HG02623 (cell line): ENCODE measurements around the gene DNAJB12.
"Not testable (repeated sequence)": the region's sequence is repeated elsewhere in the genome, so short reads cannot be mapped to it uniquely, and the experiment has no call there.

Source experiments
- ATAC-seq: cut with Tn5 transposase; IDR thresholded peaks from one replicate; pipeline ENCODE4 v1.9.1; 2021; ENCODE audit warnings: moderate library complexity; ENCODE audit not compliant: unreplicated experiment

Gene DNAJB12

GRCh38 chr10:72331575-72332422 lies 22.9 kb downstream of the DNAJB12 start:
- ATAC-seq, result peak; percentile 43

- no peak for ATAC-seq
Measured at GRCh38 chr10:72330069-72330426, 24.7 kb downstream of the DNAJB12 start.

- ATAC-seq, result no peak
Measured at GRCh38 chr10:72329290-72330068, 25.2 kb downstream of the DNAJB12 start.

GRCh38 chr10:72328829-72329204 lies 25.9 kb downstream of the DNAJB12 start:
- ATAC-seq, result no peak

GRCh38 chr10:72328045-72328828 lies 26.5 kb downstream of the DNAJB12 start:
- ATAC-seq, result no peak

- ATAC-seq, result not testable (repeated sequence)
Measured at GRCh38 chr10:72326665-72327603, 27.8 kb downstream of the DNAJB12 start.

- ATAC-seq, result not testable (repeated sequence)
Measured at GRCh38 chr10:72325243-72326175, 29.2 kb downstream of the DNAJB12 start.

- no peak for ATAC-seq
Measured at GRCh38 chr10:72323771-72324191, 30.9 kb downstream of the DNAJB12 start.

- ATAC-seq, result no peak
Measured at GRCh38 chr10:72323108-72323749, 31.5 kb downstream of the DNAJB12 start.

GRCh38 chr10:72322280-72323058 lies 32.2 kb downstream of the DNAJB12 start:
- ATAC-seq, result no peak

GRCh38 chr10:72322030-72322279 lies 32.8 kb downstream of the DNAJB12 start:
- no peak for ATAC-seq

- ATAC-seq, result no peak
Measured at GRCh38 chr10:72321248-72322029, 33.3 kb downstream of the DNAJB12 start.

- peak; percentile 54 for ATAC-seq
Measured at GRCh38 chr10:72320676-72321247, 34.0 kb downstream of the DNAJB12 start.

- ATAC-seq, result peak; percentile 52
Measured at GRCh38 chr10:72319416-72320254, 35.1 kb downstream of the DNAJB12 start.

- ATAC-seq, result no peak
Measured at GRCh38 chr10:72318418-72319262, 36.1 kb downstream of the DNAJB12 start.
